Measurements from ENCODE around the gene MAGI2.

- TF ChIP-seq PBX2 (CRISPR knock-in tag; IDR thresholded peaks at IDR 0.05) = no peak
- no peak for TF ChIP-seq ZNF224 (CRISPR knock-in tag; IDR thresholded peaks at IDR 0.05)
- TF ChIP-seq RAD21 (CRISPR knock-in tag; IDR thresholded peaks at IDR 0.05) = no peak
- no peak for TF ChIP-seq ZNF512 (CRISPR knock-in tag; IDR thresholded peaks at IDR 0.05)
- TF ChIP-seq ARNT (IDR thresholded peaks at IDR 0.05) = no peak
Measured at GRCh38 chr7:77989981-77990566, 1463.4 kb downstream of the MAGI2 start.
